ENCODE data around the gene SERINC3.

DNA sequence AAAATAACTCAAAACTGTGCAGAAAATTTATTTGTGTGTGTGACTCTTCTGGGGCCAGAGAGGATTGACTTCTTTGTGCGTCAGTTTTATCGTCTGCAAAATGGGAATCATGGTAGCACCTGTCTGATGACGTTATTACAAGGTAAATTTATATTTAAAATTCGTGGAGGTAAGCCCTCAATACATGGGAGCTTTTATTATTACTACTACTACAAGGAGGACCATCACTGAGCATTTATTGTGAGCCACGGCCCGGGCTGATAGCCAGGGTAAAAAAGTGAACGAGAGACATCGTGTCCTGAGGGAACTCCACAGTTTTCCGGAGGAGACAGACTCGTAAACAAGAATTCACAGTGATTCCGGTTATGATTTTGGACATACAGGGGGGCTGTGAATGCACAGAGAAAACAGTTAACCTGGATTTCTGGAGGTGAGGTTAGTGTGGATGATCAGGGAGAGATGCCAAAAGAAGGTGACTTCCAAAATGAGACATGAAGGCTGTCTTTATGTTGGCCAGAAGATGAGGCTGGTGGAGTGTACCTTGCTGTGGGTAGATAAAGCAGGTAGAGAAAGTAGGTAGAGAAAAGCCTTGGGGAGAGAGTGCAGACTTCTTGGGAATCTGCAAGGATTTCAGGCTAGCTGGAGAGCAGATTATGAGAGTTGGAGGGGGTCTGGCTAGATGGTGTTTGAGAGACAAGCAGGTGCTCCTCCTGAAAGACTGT, 10.6 kb upstream of the SERINC3 start:
- TF ChIP-seq POLR2AphosphoS5 (IDR thresholded peaks at IDR 0.05) (no peak), EP300 (IDR thresholded peaks at IDR 0.05) (no peak)
- TF ChIP-seq, protein P1, sequence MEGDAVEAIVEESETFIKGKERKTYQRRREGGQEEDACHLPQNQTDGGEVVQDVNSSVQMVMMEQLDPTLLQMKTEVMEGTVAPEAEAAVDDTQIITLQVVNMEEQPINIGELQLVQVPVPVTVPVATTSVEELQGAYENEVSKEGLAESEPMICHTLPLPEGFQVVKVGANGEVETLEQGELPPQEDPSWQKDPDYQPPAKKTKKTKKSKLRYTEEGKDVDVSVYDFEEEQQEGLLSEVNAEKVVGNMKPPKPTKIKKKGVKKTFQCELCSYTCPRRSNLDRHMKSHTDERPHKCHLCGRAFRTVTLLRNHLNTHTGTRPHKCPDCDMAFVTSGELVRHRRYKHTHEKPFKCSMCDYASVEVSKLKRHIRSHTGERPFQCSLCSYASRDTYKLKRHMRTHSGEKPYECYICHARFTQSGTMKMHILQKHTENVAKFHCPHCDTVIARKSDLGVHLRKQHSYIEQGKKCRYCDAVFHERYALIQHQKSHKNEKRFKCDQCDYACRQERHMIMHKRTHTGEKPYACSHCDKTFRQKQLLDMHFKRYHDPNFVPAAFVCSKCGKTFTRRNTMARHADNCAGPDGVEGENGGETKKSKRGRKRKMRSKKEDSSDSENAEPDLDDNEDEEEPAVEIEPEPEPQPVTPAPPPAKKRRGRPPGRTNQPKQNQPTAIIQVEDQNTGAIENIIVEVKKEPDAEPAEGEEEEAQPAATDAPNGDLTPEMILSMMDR (IDR thresholded peaks at IDR 0.05) = no peak

Data from suprapubic skin (tissue), 4 donors.